Measurements from ENCODE around the gene CYP39A1.

Gene CYP39A1

GRCh38 chr6:46586906-46587305, 65.7 kb downstream of the CYP39A1 start:
- no peak for DNase-seq

GRCh38 chr6:46584586-46584985, 68.0 kb downstream of the CYP39A1 start:
- no peak for DNase-seq

- DNase-seq: no peak
These were observed 68.9 kb downstream of the CYP39A1 start for GRCh38 chr6:46583721-46584120.

- no peak for DNase-seq
These were observed 69.5 kb downstream of the CYP39A1 start for GRCh38 chr6:46583081-46583480.

GRCh38 chr6:46581459-46582177, 71.0 kb downstream of the CYP39A1 start:
- DNase-seq: no peak

- DNase-seq: no peak
These were observed 77.1 kb downstream of the CYP39A1 start for GRCh38 chr6:46575530-46575929.

- DNase-seq: no peak
These were observed 79.5 kb downstream of the CYP39A1 start for GRCh38 chr6:46573140-46573539.

- DNase-seq: no peak
These were observed 87.1 kb downstream of the CYP39A1 start for GRCh38 chr6:46565531-46565930.

- DNase-seq: no peak
These were observed 88.7 kb downstream of the CYP39A1 start for GRCh38 chr6:46563924-46564323.

- no peak for DNase-seq
These were observed 96.6 kb downstream of the CYP39A1 start for GRCh38 chr6:46556053-46556452.

- DNase-seq: no peak
These were observed 97.5 kb downstream of the CYP39A1 start for GRCh38 chr6:46555129-46555528.

- DNase-seq: no peak
These were observed 103.5 kb downstream of the CYP39A1 start for GRCh38 chr6:46549155-46549554.

- no peak for DNase-seq
These were observed 111.1 kb downstream of the CYP39A1 start for GRCh38 chr6:46541556-46541955.

- no peak for DNase-seq
These were observed 112.8 kb downstream of the CYP39A1 start for GRCh38 chr6:46539866-46540265.

GRCh38 chr6:46538800-46539480, 113.7 kb downstream of the CYP39A1 start:
- DNase-seq: no peak

- no peak for DNase-seq
These were observed 121.7 kb downstream of the CYP39A1 start for GRCh38 chr6:46530896-46531295.

- DNase-seq: no peak
These were observed 123.5 kb downstream of the CYP39A1 start for GRCh38 chr6:46528961-46529750.

- DNase-seq: no peak
These were observed 126.0 kb downstream of the CYP39A1 start for GRCh38 chr6:46526607-46527006.

- no peak for DNase-seq
These were observed 127.0 kb downstream of the CYP39A1 start for GRCh38 chr6:46525583-46525982.

GRCh38 chr6:46521464-46521971, 131.1 kb downstream of the CYP39A1 start:
- DNase-seq: no peak

GRCh38 chr6:46517202-46517601, 135.4 kb downstream of the CYP39A1 start:
- DNase-seq: no peak

- DNase-seq: no peak
These were observed 139.1 kb downstream of the CYP39A1 start for GRCh38 chr6:46513533-46513932.

GRCh38 chr6:46511320-46511719, 141.3 kb downstream of the CYP39A1 start:
- no peak for DNase-seq
